Neural progenitor cell (in vitro differentiated cells): ENCODE results near the gene CBLC. TPM values are rescaled to one million over a fixed set of nuclear protein-coding genes. Genes with fewer than 3 reads are reported as not detected.

Experiments
- DNase-seq: peaks from one replicate; pipeline ENCODE4 v3.0.0-alpha.2; 2016; ENCODE audit warnings: low spot score
- H2AFZ ChIP-seq: fragments of 200-600 bp; sonication (generic); replicated peaks from 2 replicates; pipeline ENCODE4 v1.6.1; 2016; ENCODE audit warnings: antibody characterized with exemption
- H3F3A ChIP-seq: fragments of 200-600 bp; sonication (generic); 2 replicates; pipeline ENCODE4 v1.6.1; 2016; ENCODE audit warnings: antibody characterized with exemption, low read depth
- H3K27ac ChIP-seq: fragments of 200-600 bp; sonication (generic); 2 replicates; pipeline ENCODE4 v1.5.1; 2016; ENCODE audit warnings: mild to moderate bottlenecking
- H3K27me3 ChIP-seq: fragments of 200-600 bp; sonication (generic); 2 replicates; pipeline ENCODE4 v1.6.1; 2016; ENCODE audit warnings: mild to moderate bottlenecking, moderate library complexity
- H3K36me3 ChIP-seq: fragments of 200-600 bp; sonication (generic); 2 replicates; pipeline ENCODE4 v1.5.1; 2016
- H3K4me1 ChIP-seq: fragments of 200-600 bp; sonication (generic); 2 replicates; pipeline ENCODE4 v1.6.1; 2016; ENCODE audit warnings: mixed run types
- H3K4me2 ChIP-seq: fragments of 200-600 bp; sonication (generic); 2 replicates; pipeline ENCODE4 v1.6.1; 2016
- H3K4me3 ChIP-seq: fragments of 200-600 bp; sonication (generic); 2 replicates; pipeline ENCODE4 v1.5.1; 2016
- H3K79me2 ChIP-seq: fragments of 200-600 bp; sonication (generic); 2 replicates; pipeline ENCODE4 v1.6.1; 2016; ENCODE audit warnings: low read depth
- H3K9ac ChIP-seq: fragments of 200-600 bp; sonication (generic); 2 replicates; pipeline ENCODE4 v1.6.1; 2016
- H3K9me3 ChIP-seq: fragments of 200-600 bp; sonication (generic); 2 replicates; pipeline ENCODE4 v1.5.1; 2016; ENCODE audit warnings: low read depth
- H4K20me1 ChIP-seq: fragments of 200-600 bp; sonication (generic); 2 replicates; pipeline ENCODE4 v1.6.1; 2016; ENCODE audit warnings: low read depth
- H3K27ac Mint-ChIP-seq: 3 replicates; pipeline ENCODE4 v1.8.0; 2021; ENCODE audit warnings: mixed read lengths
- H3K27me3 Mint-ChIP-seq: 2 replicates; pipeline ENCODE4 v1.8.0; 2022; ENCODE audit warnings: low read depth, mild to moderate bottlenecking, inconsistent platforms, moderate library complexity, mixed read lengths; ENCODE audit not compliant: insufficient read depth
- H3K36me3 Mint-ChIP-seq: 3 replicates; pipeline ENCODE4 v1.8.0; 2021; ENCODE audit warnings: mixed read lengths
- H3K4me1 Mint-ChIP-seq: 3 replicates; pipeline ENCODE4 v1.8.0; 2021; ENCODE audit warnings: mixed read lengths
- H3K4me3 Mint-ChIP-seq: 3 replicates; pipeline ENCODE4 v1.8.0; 2021; ENCODE audit warnings: mild to moderate bottlenecking, moderate library complexity, mixed read lengths
- H3K9me3 Mint-ChIP-seq: 3 replicates; pipeline ENCODE4 v1.8.0; 2020; ENCODE audit warnings: mixed read lengths
- EZH2 ChIP-seq: fragments of 200-600 bp; sonication (generic); IDR thresholded peaks from 2 replicates; pipeline ENCODE4 v1.6.1; 2017; ENCODE audit warnings: antibody characterized with exemption, mild to moderate bottlenecking, moderate library complexity
- EZH2phosphoT487 ChIP-seq: fragments of 200-600 bp; sonication (generic); IDR thresholded peaks from 2 replicates; pipeline ENCODE4 v1.6.1; 2017; ENCODE audit warnings: antibody characterized with exemption
- total RNA-seq: library from RNA; depleted of rRNA; stranded (reverse); fragments of >200 nt; gene quantifications from 2 replicates; pipeline ENCODE4 v1.2.3, GENCODE V29; 2015; ENCODE audit warnings: low replicate concordance
- TF ChIP-seq, protein P1 (sequence below): fragments of 200-600 bp; sonication (generic); IDR thresholded peaks from 2 replicates; pipeline ENCODE4 v1.5.1; 2017; ENCODE audit warnings: antibody characterized with exemption, mild to moderate bottlenecking

The CBLC gene
- total RNA-seq, 1 donor from 2014 or later = 1.5 TPM

DNA sequence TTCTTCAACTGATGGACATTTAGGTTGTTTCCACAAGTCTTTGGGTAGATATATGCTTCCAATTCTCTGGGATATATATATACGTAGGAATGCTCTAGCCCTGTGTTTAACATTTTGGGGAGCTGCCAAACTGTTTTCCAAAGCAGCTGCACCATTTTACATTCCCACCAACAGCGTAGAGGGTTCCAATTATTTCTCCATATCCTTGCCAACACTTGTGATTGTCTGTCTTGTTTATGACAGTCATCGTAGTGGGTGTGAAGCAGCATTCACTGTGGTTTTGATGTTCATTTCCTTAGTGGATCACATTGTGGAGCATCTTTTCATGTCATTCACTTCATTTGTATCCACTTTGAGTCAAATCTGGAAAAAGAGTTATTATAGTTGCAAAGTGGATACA is 4.7 kb upstream of the CBLC start:
- Histone ChIP-seq H3K9ac (no peak overlapping the region), H3K4me1 (no peaks in the 10 kb centered on the region), H3K4me2 (no peak overlapping the region), H3K4me3 (no peak overlapping the region), H2AFZ (no peak overlapping the region), H3K27ac (no peak overlapping the region), H3K79me2 (no peaks in the 10 kb centered on the region), H3K27me3 (peaks cover 13% of the 10 kb centered on the region), H3K9me3 (no peaks in the 10 kb centered on the region), H3K36me3 (no peaks in the 10 kb centered on the region), H4K20me1 (no peaks in the 10 kb centered on the region), H3F3A (peaks cover 2% of the 10 kb centered on the region)
- H3K9me3 Mint-ChIP-seq = peaks cover 7% of the 10 kb centered on the region
- TF ChIP-seq EZH2phosphoT487 = no peak
- TF ChIP-seq EZH2 = no peak
- TF ChIP-seq, protein P1, sequence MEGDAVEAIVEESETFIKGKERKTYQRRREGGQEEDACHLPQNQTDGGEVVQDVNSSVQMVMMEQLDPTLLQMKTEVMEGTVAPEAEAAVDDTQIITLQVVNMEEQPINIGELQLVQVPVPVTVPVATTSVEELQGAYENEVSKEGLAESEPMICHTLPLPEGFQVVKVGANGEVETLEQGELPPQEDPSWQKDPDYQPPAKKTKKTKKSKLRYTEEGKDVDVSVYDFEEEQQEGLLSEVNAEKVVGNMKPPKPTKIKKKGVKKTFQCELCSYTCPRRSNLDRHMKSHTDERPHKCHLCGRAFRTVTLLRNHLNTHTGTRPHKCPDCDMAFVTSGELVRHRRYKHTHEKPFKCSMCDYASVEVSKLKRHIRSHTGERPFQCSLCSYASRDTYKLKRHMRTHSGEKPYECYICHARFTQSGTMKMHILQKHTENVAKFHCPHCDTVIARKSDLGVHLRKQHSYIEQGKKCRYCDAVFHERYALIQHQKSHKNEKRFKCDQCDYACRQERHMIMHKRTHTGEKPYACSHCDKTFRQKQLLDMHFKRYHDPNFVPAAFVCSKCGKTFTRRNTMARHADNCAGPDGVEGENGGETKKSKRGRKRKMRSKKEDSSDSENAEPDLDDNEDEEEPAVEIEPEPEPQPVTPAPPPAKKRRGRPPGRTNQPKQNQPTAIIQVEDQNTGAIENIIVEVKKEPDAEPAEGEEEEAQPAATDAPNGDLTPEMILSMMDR = no peak
- peaks cover 7% of the 10 kb centered on the region for H3K27me3 Mint-ChIP-seq
- H3K36me3 Mint-ChIP-seq = no peaks in the 10 kb centered on the region
- no peak overlapping the region for H3K27ac Mint-ChIP-seq
- H3K4me1 Mint-ChIP-seq = no peaks in the 10 kb centered on the region
- no peak for DNase-seq
- no peak overlapping the region for H3K4me3 Mint-ChIP-seq

DNA sequence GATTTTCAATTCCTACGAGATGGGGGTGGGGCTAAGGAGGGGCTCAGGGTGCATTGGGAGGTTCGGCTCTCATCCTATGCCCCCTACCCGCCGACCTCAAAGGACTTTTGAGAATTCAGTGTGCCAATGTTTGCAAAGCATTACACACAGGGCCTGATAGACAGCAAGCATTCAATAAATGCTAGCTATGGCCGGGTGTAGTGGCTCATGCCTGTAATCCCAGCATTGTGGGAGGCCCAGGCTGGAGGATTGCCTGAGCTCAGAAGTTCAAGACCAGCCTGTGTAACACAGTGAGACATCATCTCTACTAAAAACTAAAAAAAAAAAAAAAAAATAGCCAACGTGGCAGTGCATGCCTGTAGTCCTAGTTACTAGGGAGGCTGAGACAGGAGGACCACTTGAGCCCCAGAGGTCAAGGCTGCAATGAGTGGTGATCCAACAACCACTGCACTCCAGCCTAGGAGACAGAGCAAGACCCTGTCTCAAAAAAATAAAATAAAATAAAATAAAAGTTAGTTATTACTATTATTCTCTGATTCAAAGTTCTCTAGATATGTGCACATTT is 1.9 kb upstream of the CBLC start:
- H3K27me3 ChIP-seq = peaks cover 15% of the 10 kb centered on the region
- no peak overlapping the region for H3K27ac ChIP-seq
- H3K9me3 ChIP-seq = no peaks in the 10 kb centered on the region
- TF ChIP-seq, protein P1 = no peak
- TF ChIP-seq EZH2 (no peak), EZH2phosphoT487 (no peak)
- H3K9ac ChIP-seq = no peak overlapping the region
- H3K36me3 Mint-ChIP-seq = no peaks in the 10 kb centered on the region
- H2AFZ ChIP-seq = no peak overlapping the region
- no peaks in the 10 kb centered on the region for H3K9me3 Mint-ChIP-seq
- H3K4me3 ChIP-seq = no peak overlapping the region
- peaks cover 7% of the 10 kb centered on the region for H3F3A ChIP-seq
- H4K20me1 ChIP-seq = no peaks in the 10 kb centered on the region
- DNase-seq = no peak
- no peaks in the 10 kb centered on the region for H3K79me2 ChIP-seq
- no peak overlapping the region for H3K27ac Mint-ChIP-seq
- no peaks in the 10 kb centered on the region for H3K4me1 ChIP-seq
- no peak overlapping the region for H3K4me2 ChIP-seq
- no peaks in the 10 kb centered on the region for H3K36me3 ChIP-seq
- peaks cover 7% of the 10 kb centered on the region for H3K27me3 Mint-ChIP-seq
- H3K4me1 Mint-ChIP-seq = no peaks in the 10 kb centered on the region
- no peak overlapping the region for H3K4me3 Mint-ChIP-seq

DNA sequence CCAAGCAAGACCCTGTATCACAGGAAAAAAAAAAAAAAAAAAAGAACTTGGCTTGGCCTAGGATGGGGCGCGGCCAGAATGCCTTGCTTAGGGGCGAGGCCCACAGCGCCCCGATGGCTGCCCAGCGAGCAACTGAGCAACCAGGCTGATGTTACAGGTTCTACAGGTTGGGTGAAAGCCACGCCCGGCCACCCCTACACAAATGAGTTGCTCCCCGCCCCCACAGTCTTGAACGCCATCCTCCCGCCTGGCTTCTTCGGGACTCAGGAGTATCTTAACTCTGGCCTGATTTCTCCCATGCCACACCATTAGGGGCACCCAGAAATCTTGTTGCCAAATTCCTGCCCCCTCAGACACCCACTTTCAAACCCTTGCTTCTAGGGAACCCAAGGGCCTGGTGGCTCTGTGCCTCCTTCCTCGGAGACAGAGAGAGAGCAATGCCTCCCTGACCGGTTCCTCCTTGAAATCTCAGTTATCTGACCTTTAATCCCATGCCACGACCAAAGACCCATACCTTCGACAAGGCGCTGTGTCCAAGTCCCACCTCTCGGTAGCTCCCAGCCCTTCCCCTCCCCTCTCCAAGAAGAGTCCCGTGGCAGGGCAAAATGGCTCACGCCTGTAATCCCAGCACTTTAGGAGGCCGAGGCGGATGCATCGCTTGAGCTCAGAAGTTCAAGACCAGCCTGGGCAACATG is 1.1 kb upstream of the CBLC start:
- no peaks in the 10 kb centered on the region for H3K9me3 ChIP-seq
- no peaks in the 10 kb centered on the region for H3K9me3 Mint-ChIP-seq
- no peak for DNase-seq
- H3K4me1 ChIP-seq = no peaks in the 10 kb centered on the region
- no peak overlapping the region for H3K4me3 Mint-ChIP-seq
- no peak overlapping the region for H3K9ac ChIP-seq
- H3K27me3 ChIP-seq = peaks cover 15% of the 10 kb centered on the region
- peaks cover 5% of the 10 kb centered on the region for H3K27me3 Mint-ChIP-seq
- H3K4me2 ChIP-seq = no peak overlapping the region
- H3F3A ChIP-seq = peaks cover 7% of the 10 kb centered on the region
- no peaks in the 10 kb centered on the region for H3K4me1 Mint-ChIP-seq
- no peaks in the 10 kb centered on the region for H3K36me3 ChIP-seq
- H3K27ac Mint-ChIP-seq = no peak overlapping the region
- no peaks in the 10 kb centered on the region for H3K36me3 Mint-ChIP-seq
- TF ChIP-seq EZH2 (no peak), EZH2phosphoT487 (no peak)
- TF ChIP-seq, protein P1 = no peak
- no peaks in the 10 kb centered on the region for H4K20me1 ChIP-seq
- no peak overlapping the region for H2AFZ ChIP-seq
- H3K27ac ChIP-seq = no peak overlapping the region
- no peaks in the 10 kb centered on the region for H3K79me2 ChIP-seq
- H3K4me3 ChIP-seq = no peak overlapping the region
